A673 (cell line): ENCODE results near the gene EHMT1. TPM values are rescaled to one million over a fixed set of nuclear protein-coding genes. Genes with fewer than 3 reads are reported as not detected.

Source experiments
- Bru-seq: library from RNA; stranded (reverse); fragments of 400-500 nt; gene quantifications from one replicate; lab custom pipeline; 2021; lab: Mats Ljungman, UMichigan
- BruChase-seq, 2 experiments: library from RNA; stranded (reverse); fragments of 400-500 nt; gene quantifications; one replicate each; lab custom pipeline; 2021; lab: Mats Ljungman, UMichigan
- BruUV-seq: library from RNA; stranded (reverse); fragments of 400-500 nt; replicated peaks from 2 replicates; lab custom pipeline; 2021; lab: Mats Ljungman, UMichigan
- CTCF ChIA-PET: fragments of 300-600 bp; sonication (Branson Sonifier 250); formaldehyde crosslinking; loops from one replicate; lab custom pipeline; 2022; ENCODE audit warnings: antibody characterized with exemption; lab: Charles Lee
- POLR2A ChIA-PET: fragments of 300-600 bp; sonication (Branson Sonifier 250); formaldehyde crosslinking; loops from one replicate; lab custom pipeline; 2022; ENCODE audit warnings: antibody characterized with exemption; ENCODE audit not compliant: low non-redundant PET; lab: Charles Lee
- DNase-seq: peaks from one replicate; pipeline ENCODE4 v3.0.0-alpha.2; 2015; ENCODE audit warnings: low spot score
- H3K27ac ChIP-seq: fragments of 200-600 bp; sonication (generic); 2 replicates; pipeline ENCODE4 v1.5.1; 2016; ENCODE audit warnings: mixed run types, low read depth, mild to moderate bottlenecking, mixed read lengths, antibody characterized with exemption, low read length; ENCODE audit not compliant: poor library complexity, severe bottlenecking
- H3K27me3 ChIP-seq: fragments of 200-600 bp; sonication (generic); replicated peaks from 2 replicates; pipeline ENCODE4 v1.6.1; 2017; ENCODE audit warnings: mixed run types, low read depth, mild to moderate bottlenecking, mixed read lengths, antibody characterized with exemption, low read length; ENCODE audit not compliant: insufficient read depth, poor library complexity
- H3K36me3 ChIP-seq: fragments of 200-600 bp; sonication (generic); 2 replicates; pipeline ENCODE4 v1.6.1; 2016; ENCODE audit warnings: mixed run types, mild to moderate bottlenecking, mixed read lengths, antibody characterized with exemption, low read length; ENCODE audit not compliant: insufficient read depth, poor library complexity, severe bottlenecking
- H3K4me1 ChIP-seq: fragments of 200-600 bp; sonication (generic); 2 replicates; pipeline ENCODE4 v1.6.1; 2017; ENCODE audit warnings: mixed run types, mild to moderate bottlenecking, mixed read lengths, antibody characterized with exemption, low read length; ENCODE audit not compliant: insufficient read depth, poor library complexity, severe bottlenecking
- H3K4me3 ChIP-seq: fragments of 200-600 bp; sonication (generic); 2 replicates; pipeline ENCODE4 v1.5.1; 2016; ENCODE audit warnings: low read depth, mixed run types, mild to moderate bottlenecking, mixed read lengths, low read length; ENCODE audit not compliant: poor library complexity, severe bottlenecking
- H3K9me3 ChIP-seq: fragments of 200-600 bp; sonication (generic); 2 replicates; pipeline ENCODE4 v1.6.1; 2016; ENCODE audit warnings: mixed run types, low read depth, mild to moderate bottlenecking, mixed read lengths, antibody characterized with exemption, low read length; ENCODE audit not compliant: poor library complexity, severe bottlenecking
- EZH2 ChIP-seq: fragments of 200-600 bp; sonication (generic); IDR thresholded peaks from 2 replicates; pipeline ENCODE4 v1.6.1; 2017; ENCODE audit warnings: borderline replicate concordance, low read depth, mild to moderate bottlenecking, mixed read lengths, antibody characterized with exemption, low read length; ENCODE audit not compliant: poor library complexity, severe bottlenecking
- intact Hi-C: fragments of 100-400 bp; cut with micrococcal nuclease; formaldehyde crosslinking; loops from one replicate; pipeline ENCODE4 v1.10.0; 2022; ENCODE audit not compliant: unreplicated experiment
- long read RNA-seq: library from polyadenylated mRNA; stranded (forward); transcript quantifications from one replicate; pipeline ENCODE4 v2.0.0, GENCODE V29; 2022
- total RNA-seq: library from RNA; stranded (reverse); gene quantifications from 2 replicates; pipeline ENCODE4 v1.2.3, GENCODE V29; 2021
- TF ChIP-seq, protein P1 (sequence below): fragments of 300-800, 200-600 bp; sonication (generic); conservative IDR thresholded peaks from 2 replicates; pipeline ENCODE4 v1.5.1; 2017; ENCODE audit warnings: low read depth, mild to moderate bottlenecking, antibody characterized with exemption, low read length, moderate library complexity, mixed read lengths

Gene EHMT1
- total RNA-seq, result 115 and 124 TPM in 2 replicates
- percentile 76 among the genes with signal in this experiment for Bru-seq, nascent RNA
- BruChase-seq, experiment 1, labeled RNA remaining after a 2-hour chase, result percentile 81 among the genes with signal in this experiment
- percentile 87 among the genes with signal in this experiment for BruChase-seq, experiment 2, labeled RNA remaining after a 6-hour chase
- long read RNA-seq, full-length matches to known transcripts, result 21 of 148 reads
- long read RNA-seq, partial matches to known transcripts, result 45 of 148 reads
- long read RNA-seq, other reads (novel, unspliced or antisense), result 82 of 148 reads

DNA sequence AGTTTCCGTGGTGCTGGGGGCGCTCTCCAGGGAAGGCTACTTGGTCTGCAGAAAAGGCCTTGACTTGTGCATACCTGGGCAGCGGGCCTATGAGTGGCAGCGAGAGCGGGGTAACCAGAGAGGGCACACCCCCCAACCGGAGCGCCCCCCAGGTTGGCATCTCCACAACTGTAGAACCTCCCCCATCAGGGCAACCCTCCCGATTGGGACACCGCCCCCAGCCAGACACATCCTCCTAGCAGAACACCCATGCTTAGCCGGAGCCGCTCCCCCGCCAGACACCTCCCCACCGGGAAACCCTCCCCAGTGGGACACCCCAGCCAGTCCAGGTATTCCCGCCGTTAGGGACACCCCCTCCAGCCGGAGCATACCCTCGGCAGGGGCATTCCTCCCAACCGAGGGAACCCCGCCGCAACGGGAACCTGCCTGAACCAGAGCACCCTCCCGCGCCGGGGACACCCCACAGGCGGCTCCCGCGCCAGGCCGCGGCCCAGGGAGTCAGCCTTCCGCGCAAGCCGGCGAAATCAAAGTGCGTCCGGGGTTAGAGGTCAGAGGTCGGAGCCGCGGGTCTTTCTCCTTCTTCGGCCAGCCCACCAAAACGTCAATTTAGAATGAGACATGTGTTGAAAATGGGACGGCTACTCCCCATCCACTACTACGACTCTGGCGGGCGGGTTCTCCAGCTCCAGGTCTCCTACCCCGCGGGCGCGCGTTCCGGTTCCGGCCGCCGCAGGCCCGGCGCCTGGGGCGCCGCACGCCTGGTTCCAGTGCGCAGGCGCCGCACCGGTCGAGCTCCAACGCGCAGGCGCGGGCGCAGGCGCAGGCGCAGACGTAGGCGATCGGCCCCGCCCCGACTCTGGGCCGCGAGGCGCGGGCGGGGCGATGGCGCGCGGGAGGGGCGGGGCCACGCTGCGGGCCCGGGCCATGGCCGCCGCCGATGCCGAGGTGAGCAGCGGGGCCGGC, at the start of gene EHMT1:
TSS of gene EHMT1 (plus strand) at position 901 of the 963 bp plus-strand sequence. CDS start at position 925, 24 bp downstream.
- DNase-seq, result peak; percentile 92
- TF ChIP-seq EZH2, result no peak
- TF ChIP-seq, protein P1, sequence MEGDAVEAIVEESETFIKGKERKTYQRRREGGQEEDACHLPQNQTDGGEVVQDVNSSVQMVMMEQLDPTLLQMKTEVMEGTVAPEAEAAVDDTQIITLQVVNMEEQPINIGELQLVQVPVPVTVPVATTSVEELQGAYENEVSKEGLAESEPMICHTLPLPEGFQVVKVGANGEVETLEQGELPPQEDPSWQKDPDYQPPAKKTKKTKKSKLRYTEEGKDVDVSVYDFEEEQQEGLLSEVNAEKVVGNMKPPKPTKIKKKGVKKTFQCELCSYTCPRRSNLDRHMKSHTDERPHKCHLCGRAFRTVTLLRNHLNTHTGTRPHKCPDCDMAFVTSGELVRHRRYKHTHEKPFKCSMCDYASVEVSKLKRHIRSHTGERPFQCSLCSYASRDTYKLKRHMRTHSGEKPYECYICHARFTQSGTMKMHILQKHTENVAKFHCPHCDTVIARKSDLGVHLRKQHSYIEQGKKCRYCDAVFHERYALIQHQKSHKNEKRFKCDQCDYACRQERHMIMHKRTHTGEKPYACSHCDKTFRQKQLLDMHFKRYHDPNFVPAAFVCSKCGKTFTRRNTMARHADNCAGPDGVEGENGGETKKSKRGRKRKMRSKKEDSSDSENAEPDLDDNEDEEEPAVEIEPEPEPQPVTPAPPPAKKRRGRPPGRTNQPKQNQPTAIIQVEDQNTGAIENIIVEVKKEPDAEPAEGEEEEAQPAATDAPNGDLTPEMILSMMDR, result no peak
- Histone ChIP-seq H3K9me3 (no peaks in the 10 kb centered on the region), H3K4me1 (peaks cover 6% of the 10 kb centered on the region), H3K27me3 (no peaks in the 10 kb centered on the region), H3K36me3 (peaks cover 29% of the 10 kb centered on the region), H3K4me3 (peak within 1 kb of the TSS; percentile 99), H3K27ac (peak within 1 kb of the TSS; percentile 92)
- intact Hi-C loops, result no loop called here
- TSS peak; percentile 74 for BruUV-seq
- ChIA-PET POLR2A (interaction anchor here (0.6 kb wide), 1 partner anchor 62 kb away, joined by 3 read pairs; no protein-coding TSS in a partner anchor), CTCF (interaction anchor here (0.6 kb wide), 1 partner anchor 9 kb away, joined by 6 read pairs; no protein-coding TSS in a partner anchor)

DNA sequence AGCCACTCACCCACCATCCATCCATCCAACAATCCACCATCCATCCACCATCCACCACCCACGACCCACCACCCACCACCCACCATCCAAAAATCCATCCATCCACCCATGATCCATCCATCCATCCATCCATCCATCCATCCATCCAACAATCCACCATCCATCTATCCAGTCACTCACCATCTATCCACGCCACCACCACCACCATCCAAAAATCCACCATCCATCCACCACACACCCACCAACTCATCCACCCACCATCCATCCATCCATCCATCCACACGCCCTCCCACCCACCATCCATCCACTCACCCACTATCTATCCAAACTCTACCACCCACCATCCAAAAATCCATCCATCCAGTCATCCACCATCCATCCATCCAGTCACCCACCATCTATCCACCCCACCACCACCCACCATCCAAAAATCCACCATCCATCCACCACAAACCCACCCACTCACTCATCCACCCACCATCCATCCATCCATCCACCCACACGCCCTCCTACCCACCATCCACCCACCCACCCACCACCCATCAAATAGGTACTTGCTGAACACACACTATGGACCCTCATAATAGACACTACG, 49.1 kb upstream of the EHMT1 start:
- BruUV-seq, result no TSS peak
- CTCF ChIA-PET, result no interaction called here
- POLR2A ChIA-PET, result no interaction called here
- Histone ChIP-seq H3K27ac (no peak overlapping the region), H3K36me3 (peaks cover 26% of the 10 kb centered on the region), H3K9me3 (no peaks in the 10 kb centered on the region), H3K4me1 (no peaks in the 10 kb centered on the region), H3K27me3 (no peaks in the 10 kb centered on the region), H3K4me3 (no peak overlapping the region)
- intact Hi-C loops, result no loop called here
- TF ChIP-seq, protein P1, result no peak
- TF ChIP-seq EZH2, result no peak
- DNase-seq, result no peak

DNA sequence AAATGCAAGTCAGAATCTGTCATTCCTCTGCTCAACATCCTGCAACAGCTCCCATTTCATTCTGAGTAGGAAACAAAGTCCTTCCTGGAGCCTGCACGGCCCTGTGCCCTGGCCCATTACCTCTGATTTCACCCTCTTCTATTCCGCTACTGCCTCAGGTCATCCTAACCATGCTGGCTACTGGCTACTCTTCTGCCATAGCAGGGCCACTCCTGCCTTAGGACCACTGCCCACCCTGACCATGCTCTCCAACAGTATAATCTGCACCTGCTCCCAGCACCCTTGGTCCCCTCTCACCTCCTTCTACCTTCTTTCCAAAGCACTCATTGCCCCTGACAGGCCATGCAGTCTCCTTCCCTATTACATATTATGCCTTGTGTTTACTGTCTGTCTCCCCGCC, 48.2 kb upstream of the EHMT1 start:
- TF ChIP-seq, protein P1, result no peak
- TF ChIP-seq EZH2, result no peak
- DNase-seq, result no peak
- H3K4me3 ChIP-seq, result no peak overlapping the region
- H3K4me1 ChIP-seq, result no peaks in the 10 kb centered on the region
- ChIA-PET CTCF (no interaction called here), POLR2A (no interaction called here)
- no peaks in the 10 kb centered on the region for H3K9me3 ChIP-seq
- intact Hi-C loops, result no loop called here
- no TSS peak for BruUV-seq
- H3K36me3 ChIP-seq, result peaks cover 31% of the 10 kb centered on the region
- H3K27ac ChIP-seq, result no peak overlapping the region
- no peaks in the 10 kb centered on the region for H3K27me3 ChIP-seq
